Ovary (tissue), 3 donors: ENCODE measurements around the gene TGM2.

Experiments used
- CTCF ChIP-seq, 3 donors: fragments of 450-650 bp in 2 of 3; fragments of 200-600 bp in 1 of 3; IDR thresholded peaks; one replicate each; pipeline versions ENCODE4 v1.5.1 to v1.8.0; 2016 to 2022; ENCODE audit warnings: antibody characterized with exemption in 3 of 3, mild to moderate bottlenecking in 1 of 3
- POLR2A ChIP-seq: fragments of 450-650 bp; IDR thresholded peaks from one replicate; pipeline ENCODE4 v1.6.1; 2017; ENCODE audit warnings: antibody characterized with exemption, mild to moderate bottlenecking, moderate library complexity
- donor health status: DM: no; HTN: no; CAD: no.

- TF ChIP-seq POLR2A (no peak), CTCF (IDR thresholded peaks at IDR 0.05) (no peak)
Observed at GRCh38 chr20:38196076-38196475, 31.0 kb upstream of the TGM2 start.
